Measurements from ENCODE around the gene SASH1. TPM values are rescaled to one million over a fixed set of nuclear protein-coding genes. Genes with fewer than 3 reads are reported as not detected.

Gene SASH1
- polyA plus RNA-seq, 1 donor = 34.0 TPM

DNA sequence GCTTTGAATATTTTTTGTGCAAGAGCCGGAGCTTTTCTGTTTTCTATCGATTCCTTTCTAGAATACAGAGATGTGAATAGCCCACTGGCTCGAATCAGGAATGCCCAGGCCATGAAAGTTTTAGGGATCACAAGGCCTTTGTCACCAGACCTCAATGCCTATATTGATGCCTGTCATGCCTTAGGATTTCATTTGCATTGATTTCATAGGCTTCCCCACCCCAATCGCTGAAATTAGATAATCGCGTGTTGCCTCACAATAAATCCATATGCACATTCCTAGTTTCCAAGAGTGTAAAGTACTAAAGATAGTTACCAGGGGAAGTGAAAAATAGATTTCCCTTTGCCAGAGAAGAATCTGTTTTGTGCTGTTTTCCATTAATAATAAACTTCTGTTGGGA is 150.8 kb downstream of the SASH1 start:
- no peak for DNase-seq (ENCODE audit: low read depth)

DNA sequence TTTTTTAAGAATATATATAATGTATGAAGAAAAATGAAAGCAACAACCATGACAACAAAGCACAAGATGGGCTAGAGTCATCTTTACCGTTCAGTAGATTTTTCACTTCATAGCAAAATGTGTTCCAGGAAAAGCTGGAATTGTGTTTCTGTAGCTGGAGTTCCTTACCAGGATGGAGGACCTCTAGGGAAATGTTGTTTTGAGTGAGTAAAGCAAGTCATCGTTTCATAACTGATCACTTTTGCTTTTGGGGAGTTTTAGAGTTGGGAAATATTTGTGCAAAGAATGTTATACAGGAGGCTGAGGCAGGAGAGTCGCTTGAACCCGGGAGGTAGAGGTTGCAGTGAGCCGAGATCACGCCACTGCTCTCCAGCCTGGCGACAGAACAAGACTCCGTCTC is 151.6 kb downstream of the SASH1 start:
- no peak for DNase-seq (ENCODE audit: low read depth)

DNA sequence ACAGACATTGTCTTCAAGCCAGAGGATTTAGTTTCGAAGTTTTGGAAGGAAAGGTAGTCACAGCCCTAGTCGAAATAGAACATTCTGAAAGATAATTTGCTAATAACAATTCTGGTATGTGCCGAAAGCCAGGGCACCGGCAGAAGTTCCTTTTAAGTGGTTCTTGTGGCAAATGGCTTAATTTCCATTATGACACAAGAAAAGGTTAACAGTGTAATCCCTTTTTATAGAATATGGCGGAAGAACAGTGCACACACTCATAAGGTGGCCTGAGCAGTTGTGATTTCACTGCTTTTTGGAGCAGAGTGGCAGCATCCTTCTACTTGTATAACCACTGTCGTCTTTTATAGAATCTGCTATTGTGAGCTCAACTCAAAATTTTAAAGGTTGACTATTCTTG is 152.4 kb downstream of the SASH1 start:
- no peak for DNase-seq (ENCODE audit: low read depth)

DNA sequence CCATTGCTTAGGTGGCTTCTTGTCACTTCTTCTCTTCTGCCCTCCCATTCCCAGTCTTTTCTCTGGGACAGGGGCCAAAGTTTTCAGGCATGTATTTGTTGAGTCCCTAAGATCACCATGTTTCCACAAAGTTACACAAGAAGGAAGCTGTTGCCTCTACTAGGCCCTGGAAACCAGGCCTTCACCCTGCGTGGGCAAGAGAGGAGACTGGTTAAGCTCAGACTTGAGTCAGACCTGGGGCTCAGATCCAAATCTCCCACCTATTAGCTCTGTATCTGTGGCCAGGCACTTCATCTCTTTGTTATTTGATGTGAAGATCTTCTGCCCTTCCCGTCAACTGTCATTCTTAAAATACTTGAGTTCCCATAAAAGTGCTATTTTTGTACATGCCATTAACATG is 154.6 kb downstream of the SASH1 start:
- DNase-seq (ENCODE audit: low read depth) = no peak

DNA sequence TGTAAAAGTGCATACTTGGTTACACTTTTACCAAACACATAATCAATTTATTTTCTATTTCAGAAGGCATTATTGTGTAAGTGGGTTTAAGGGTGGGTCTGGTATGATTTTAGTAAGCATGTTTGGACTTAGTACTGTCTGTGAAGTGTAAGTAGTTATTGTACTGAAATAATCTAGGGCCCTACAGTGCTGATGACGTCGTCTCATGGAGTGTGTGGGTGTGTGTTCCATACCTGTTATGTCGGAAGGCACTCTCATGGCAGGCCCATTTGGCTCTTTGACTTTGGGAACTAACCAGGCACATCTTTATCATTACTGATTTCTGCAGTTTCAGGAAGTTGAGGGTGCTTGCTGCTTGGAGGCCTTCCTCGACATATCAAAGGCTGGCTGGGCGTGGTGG is 155.1 kb downstream of the SASH1 start:
- no peak for DNase-seq (ENCODE audit: low read depth)

DNA sequence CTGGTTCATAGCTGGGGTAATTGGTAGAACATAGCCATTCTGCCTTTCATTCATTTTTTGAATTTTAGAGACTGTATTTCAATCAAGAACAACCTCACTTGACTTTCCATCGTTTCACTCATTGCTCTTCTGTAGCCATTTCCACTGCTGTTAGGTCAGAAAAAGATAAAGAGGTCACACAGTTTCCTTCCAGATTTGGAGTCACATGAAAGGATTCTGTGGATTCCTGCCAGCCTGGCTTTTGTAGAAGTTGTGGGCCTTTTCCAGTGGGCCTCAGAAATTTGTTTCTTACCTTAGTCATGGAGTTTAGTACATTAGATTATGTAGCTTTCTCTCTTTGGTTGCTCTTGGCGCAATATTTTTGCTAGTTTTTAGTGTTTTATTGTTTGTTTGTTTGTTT is 157.8 kb downstream of the SASH1 start:
- no peak for DNase-seq (ENCODE audit: low read depth)

DNA sequence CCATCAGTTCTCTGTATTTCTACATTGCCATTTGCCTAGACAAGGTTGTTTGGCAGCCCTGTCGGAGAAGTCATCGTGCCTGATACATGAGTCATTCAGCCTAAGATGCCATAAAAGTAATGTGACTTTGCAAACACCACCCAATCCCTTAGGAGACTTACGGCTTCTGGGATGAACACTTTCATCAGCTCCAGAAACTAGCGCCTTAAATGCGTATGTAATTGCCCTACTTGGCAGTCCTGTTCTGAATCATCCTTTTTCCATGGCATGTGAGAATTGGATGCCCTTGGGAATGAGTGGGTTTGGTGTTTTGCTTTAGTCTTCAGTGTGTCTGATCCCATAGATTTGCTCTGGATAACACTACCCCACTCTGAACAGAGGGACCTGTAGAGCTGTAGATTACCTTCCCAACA is 158.5 kb downstream of the SASH1 start:
- DNase-seq (ENCODE audit: low read depth) = no peak

DNA sequence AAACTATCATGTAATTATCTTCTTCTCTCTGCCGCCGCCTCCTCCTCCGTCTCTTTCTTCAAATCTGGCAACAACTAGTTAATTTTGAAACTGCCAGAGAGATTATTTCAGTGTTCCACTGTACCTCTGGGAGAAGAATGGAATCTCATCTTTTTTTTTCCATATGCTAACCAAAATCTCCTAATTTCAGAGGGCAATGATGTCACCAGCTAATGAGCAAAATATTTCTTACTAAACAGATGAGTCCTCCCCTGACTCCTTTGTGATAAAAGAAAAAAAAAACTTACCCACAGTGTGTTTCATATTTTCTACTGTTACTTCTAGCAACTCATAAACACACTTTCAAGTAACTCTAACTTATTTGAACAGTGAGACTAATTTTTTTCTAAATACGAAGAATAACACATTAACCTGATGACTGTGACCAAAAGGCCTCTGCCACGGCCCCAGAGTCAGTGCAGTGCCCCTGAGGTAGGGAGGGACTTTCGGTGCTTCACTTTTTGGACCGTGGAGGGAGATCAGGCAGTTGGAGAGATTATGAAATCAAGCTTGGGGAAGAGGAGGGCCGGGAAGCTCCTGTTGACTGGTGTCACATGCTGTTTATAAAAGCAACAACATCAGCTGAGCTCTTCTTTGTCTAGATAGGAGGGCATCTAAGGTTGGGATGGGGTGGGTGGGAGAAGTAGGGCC is 159.6 kb downstream of the SASH1 start:
- DNase-seq (ENCODE audit: low read depth) = no peak

DNA sequence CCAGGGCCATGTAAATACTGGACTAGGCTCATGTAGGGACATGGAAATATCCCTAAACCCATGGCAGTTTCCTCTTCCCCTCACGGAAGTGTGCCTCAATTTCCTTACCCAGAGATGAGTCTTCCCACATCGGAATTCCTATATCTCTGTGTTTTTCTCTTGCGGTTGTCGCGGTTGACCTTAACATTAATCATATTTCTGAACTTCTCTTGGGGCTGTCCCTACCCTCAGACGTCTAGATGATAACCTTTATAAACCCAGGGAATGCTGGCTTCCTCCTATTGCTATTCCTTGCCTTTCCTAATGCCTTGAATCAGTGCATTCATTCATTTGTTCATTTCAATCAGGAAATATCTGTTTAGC is 160.1 kb downstream of the SASH1 start:
- no peak for DNase-seq (ENCODE audit: low read depth)

DNA sequence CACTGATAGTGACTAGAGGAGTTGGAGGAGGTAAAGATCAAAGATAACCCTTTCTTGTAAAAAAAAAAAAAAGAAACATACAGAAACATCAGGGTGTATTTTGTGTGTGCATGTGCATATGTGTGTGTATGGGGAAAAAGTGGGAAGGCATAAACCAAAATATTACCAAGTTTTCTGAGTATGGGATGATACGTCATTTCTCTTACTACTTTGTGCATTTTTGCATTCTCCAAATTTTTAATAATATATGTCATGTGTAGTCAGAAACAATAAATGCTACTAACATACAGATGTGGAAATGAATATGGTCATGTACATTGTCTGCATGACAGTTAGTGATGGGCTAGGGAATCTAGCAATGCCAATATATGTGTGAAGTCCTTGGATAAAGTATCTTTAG is 161.1 kb downstream of the SASH1 start:
- no peak for DNase-seq (ENCODE audit: low read depth)

DNA sequence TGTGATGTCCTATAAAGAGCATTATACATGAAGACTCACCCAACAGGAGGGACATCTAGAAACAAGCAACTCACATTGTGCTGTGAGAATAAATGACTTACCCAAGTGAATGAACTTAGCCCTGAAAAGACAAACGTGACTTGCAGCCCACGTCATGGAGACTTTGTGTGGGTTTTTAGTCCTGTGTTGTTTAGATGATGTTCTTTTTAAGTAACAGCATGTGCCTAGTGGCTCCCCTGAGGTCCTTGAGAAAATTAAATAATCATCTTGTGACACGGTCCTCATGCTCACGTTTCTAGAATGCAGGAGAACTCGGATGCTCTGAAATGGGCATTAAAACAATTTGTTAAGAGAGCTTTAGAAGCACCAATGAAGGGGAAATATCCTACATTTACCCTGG is 165.1 kb downstream of the SASH1 start:
- DNase-seq (ENCODE audit: low read depth) = no peak

DNA sequence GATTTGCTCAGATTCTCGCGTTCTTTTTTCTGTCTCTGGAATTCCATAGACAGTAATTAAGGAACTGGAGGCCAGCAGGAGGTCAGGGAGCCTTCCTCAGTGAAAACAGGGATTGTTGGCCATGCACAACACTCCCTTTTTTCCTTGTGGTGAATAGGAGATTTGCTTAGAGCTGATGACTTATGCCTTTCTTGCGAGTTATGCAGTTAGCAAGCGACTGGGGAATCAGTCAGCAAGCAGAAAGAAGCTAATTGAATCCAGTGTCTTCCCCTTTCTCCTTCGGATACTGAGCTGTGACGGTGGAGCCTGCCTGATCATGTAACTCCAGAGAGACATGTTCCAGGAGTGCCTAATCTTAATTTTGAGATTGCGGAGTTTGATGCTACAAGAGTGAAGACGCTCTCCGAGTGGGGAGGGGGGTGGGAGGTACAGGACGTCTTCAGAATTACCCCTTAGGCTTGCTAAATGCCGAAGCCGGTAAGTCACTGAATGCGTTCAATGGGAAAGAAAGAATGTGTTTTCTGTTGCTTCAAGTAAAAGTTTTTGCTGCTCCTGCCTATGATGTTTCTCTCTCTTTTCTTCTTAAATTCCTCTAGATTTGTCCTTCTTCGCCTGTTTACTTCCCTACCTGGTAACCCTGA is 165.9 kb downstream of the SASH1 start:
- peak; percentile 72 for DNase-seq (ENCODE audit: low read depth)

DNA sequence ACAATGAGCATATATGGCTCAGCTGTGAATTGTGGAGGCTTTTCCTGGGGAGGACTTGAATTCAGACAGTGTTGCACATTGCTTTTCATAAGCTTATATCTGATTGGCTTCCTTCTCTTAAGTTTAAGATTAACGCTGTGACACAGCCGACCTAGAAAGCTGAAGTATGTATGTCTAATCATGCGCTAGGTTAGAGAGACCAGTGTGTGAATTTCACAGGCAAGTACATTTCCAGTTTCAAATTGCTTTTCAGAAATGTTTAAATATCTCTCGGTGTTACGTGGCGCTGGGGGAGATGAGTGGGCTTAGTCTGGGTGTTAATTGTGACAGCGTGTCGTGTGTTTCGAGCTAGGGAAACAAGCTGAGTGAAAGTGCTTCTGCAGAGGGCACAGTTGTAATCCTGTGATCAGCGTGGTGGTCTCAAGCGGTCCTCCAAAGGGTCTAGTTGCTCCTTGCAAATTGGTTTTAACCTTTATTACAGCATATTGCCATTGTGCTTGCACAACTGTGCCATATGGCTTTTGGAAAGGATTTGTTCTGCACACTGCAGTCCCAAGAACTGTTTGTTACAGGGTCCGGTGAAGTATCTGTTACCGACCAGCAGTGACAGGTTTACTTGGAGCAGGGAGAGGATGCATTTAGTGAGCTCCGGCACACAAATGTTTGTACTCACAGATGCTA is 166.6 kb downstream of the SASH1 start:
- no peak for DNase-seq (ENCODE audit: low read depth)

DNA sequence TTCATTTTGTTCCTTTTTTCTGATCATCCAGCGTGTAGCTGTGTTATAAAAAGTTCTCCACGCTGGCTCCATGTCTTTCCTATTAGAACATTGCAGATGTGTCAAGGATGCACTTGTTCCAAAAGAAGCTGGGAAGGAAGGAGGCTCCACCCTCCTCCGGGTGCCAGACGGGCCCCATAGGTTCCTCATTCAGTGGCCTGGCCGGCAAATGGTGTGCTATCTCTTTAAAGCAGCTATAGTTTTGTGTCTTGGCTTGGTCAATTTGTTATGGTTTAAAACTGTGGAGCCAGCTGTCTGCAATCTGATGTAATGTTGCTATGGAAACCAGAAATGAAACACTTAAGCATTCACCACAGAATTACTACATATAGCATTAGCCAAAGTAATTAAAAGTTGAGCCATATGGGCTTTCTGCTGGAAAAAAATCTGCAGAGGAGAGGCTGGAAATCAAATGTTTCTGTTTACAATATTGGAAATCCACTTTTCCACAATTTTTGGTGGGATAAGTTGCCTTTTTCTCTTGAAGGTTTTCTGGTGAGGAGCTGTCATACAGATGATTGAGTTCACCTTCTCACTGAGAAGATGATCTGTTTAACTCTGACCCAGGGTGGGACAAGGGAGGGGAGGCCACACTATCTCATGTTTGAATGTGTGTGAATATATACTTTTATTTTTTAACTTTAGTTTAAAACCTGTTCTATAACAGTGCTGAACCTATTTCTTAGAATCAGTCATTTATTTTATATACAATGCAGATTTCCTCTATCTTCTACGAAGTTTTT is 167.4 kb downstream of the SASH1 start:
- DNase-seq (ENCODE audit: low read depth) = peak; percentile 96

DNA sequence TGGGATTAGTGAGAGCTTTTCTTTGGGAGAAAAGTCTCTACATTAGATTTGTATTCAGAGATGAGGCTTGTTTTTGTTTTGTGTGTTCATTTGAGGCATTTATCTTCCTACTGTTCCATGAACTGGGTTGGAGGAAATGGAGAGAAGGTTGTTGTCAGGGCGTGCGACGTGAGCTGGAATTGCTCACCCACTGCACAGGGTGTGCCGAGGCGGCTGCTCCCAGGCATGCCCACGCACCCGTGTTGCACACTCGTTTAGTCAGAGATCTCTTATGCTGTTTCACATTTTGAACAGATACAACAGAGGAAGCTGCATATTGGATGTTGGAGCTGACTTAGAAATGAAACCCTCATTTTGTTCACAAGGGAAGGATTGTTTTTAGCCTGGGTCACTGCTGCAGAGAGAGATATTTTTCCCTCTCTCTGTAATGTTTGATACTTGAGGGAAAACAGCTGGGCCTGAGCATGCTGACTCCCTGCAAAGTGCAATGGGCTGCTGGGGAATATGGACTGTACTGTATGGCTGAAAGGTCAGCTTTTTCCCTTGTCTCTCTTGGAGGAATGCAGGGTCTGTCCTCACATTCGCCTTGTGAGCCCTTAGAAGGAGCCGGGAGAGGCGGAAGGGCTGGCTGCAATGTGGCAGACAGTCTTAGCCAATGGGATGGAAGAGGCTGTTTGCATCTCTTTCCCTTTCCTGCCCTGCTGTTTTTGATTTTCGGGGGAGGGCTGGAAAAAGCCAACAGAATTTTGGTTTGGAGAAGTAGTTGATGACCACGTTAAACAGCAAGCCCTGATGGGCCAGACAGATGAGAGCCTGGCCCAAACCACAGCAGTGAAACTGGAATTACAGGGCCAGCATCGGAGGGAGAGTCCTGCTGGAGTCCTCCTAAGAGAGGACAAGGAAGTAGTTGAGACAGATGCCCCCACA is 170.8 kb downstream of the SASH1 start:
- peak; percentile 88 for DNase-seq (ENCODE audit: low read depth)

DNA sequence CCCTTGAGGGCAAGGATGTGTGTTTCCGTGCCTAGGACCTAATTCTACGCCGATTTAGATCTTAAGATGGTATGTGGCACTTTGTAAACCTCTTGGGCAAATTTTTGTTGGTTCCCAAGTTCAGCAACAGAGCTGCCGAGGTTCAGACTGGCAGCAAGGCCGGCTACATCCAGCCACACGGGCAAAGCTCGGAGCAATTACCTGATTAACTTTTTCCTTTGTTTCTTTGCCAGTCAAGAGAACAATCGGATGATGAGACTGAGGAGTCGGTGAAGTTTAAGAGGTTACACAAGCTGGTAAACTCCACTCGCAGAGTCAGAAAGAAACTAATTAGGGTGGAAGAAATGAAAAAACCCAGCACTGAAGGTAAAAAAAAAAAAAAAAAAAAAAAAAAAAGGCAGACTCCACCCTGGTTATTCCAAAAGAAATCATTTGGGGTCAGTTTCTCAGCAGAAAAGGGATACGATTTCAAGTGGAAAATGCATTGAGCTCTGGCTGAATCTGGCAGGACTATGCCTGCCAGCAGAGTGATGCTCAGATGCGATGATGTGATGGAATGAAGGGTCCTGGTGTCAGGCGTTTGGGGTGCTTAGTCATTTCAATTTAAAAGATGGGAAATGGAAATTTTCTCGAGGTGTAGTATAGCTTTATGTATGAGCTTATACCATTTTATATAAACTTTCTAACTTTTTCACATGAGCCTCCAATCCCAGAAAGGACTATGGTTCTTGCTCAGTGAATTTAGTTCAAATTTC is 171.6 kb downstream of the SASH1 start:
- no peak for DNase-seq (ENCODE audit: low read depth)

DNA sequence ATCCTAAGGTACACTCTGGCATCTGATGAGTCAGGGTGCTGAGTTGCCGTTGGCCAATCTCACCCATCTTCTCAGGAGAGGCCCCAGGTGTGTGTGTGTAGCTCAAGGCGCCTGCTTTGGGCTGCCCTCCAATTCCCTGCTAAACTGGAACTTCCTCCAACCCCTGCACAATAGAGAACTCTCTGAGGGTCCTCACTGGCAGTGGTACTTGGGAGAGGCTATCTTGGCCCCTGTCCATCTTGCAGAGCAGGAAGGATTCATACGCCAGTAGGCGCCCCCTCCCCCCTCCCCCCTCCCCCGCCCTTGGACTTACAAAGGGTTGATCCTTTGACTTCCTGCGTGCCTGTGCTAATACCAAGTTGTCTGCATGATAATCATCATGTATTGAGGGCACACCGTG is 173.6 kb downstream of the SASH1 start:
- no peak for DNase-seq (ENCODE audit: low read depth)

DNA sequence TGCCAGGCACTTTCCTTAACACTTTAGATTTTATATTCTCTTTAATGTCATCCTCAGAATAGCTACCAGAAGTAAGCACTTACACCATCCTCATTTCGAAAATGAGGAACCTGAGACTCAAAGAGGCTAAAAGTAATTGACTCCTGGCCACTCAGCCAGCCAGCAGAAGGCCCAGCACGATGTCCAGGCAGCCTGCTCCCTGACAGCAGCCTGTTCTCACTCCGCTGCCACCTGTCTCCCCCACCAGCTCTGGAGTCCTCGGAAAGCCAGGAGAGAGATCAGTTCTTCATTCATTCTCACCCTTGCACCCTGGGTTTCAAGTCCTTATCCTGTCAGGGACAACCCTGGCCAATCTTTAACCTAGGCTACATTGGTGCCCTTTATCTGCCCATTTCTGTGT is 174.0 kb downstream of the SASH1 start:
- DNase-seq (ENCODE audit: low read depth) = no peak

DNA sequence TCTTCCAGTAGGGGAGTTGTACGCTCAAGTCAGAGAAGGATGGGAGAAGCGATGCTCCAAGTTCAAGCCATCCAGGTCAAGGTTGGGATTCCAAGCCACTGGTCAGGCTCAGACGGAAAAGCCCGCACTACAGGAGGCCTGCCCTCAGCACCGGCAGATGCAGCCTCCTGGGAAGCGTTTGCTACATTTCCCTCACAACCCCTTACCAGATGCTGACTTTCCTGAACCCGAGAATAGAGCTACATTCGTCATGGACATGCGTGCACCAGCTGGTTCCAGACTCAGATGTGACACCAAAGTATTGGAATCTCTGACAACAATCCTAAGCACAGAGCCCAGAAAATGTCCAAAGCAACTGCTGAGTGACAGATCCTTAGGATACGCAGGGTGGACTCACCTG is 174.8 kb downstream of the SASH1 start:
- DNase-seq (ENCODE audit: low read depth) = no peak

DNA sequence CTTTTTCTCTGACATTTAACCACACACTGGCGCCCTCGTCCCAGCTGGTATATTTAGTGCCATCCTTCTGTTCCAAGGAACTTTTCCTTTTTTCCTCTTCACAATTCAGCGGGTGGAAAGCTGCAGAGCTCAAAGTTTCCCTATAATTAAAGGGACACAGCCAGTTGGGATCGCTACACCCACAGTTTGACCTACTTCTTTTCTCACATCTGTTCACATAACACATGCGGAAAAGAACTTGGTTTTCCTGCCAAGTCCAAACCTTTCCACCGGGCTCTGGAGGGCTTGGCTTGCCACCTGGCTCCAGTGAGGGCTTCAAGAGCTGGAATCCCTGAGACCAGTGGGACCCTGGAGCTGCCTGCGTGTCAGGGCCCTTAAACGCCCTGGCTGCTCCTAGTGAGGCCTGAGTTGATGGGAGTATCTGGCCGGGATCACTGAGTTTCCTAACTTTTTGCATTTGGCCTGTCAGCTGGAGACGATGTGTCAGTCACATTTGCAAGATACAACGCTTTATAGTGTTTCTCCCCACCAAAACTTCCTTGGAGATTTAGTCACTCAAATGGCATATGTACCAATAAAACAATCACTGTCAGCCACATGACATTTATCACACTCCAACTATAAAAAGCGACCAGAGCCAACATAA is 176.0 kb downstream of the SASH1 start:
- DNase-seq (ENCODE audit: low read depth) = peak; percentile 81
